Type B pancreatic cell (in vitro differentiated cells): ENCODE measurements around the gene TMTC2. TPM values are rescaled to one million over a fixed set of nuclear protein-coding genes. Genes with fewer than 3 reads are reported as not detected.

ENCODE experiments used
- DNase-seq: peaks from one replicate; pipeline ENCODE4 v3.0.0; 2021; ENCODE audit warnings: mixed read lengths; ENCODE audit not compliant: unreplicated experiment; ENCODE audit errors: extremely low spot score
- H3K27ac Mint-ChIP-seq: 2 replicates; pipeline ENCODE4 v1.8.0; 2021; ENCODE audit warnings: mild to moderate bottlenecking, mixed read lengths
- H3K27me3 Mint-ChIP-seq: 2 replicates; pipeline ENCODE4 v1.8.0; 2021; ENCODE audit warnings: mixed read lengths
- H3K36me3 Mint-ChIP-seq: 2 replicates; pipeline ENCODE4 v1.8.0; 2021; ENCODE audit warnings: mixed read lengths
- H3K4me1 Mint-ChIP-seq: one replicate; pipeline ENCODE4 v1.8.0; 2021; ENCODE audit warnings: mixed read lengths; ENCODE audit not compliant: unreplicated experiment
- H3K4me3 Mint-ChIP-seq: 2 replicates; pipeline ENCODE4 v1.8.0; 2021; ENCODE audit warnings: mild to moderate bottlenecking, mixed read lengths
- H3K9me3 Mint-ChIP-seq: 2 replicates; pipeline ENCODE4 v1.8.0; 2021; ENCODE audit warnings: mixed read lengths
- total RNA-seq: library from RNA; stranded (reverse); gene quantifications from 2 replicates; pipeline ENCODE4 v1.2.1, GENCODE V29; 2021; ENCODE audit warnings: low replicate concordance
- TF ChIP-seq, protein P1 (sequence below): fragments of 200-600 bp; sonication (generic); conservative IDR thresholded peaks from 2 replicates; pipeline ENCODE4 v1.5.0; 2021; ENCODE audit warnings: antibody characterized with exemption, mild to moderate bottlenecking

TMTC2 gene
- total RNA-seq, 1 donor from 2014 or later = 31.0 TPM

DNA sequence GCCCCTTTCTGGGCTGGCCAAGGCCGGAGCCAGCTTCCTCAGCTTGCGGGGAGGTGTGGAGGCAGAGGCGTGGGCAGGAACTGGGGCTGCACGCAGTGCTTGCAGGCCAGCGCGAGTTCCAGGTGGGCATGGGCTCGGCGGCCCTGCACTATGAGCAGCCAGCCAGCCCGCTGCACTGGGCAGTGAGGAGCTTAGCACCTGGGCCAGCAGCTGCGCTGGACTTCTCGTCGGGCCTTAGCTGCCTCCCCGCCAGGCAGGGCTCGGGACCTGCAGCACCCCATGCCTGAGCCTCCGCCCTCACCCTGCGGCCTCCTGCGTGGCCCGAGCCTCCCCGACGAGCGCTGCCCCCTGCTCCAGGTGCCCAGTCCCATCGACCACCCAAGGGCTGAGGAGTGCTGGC is 42.0 kb downstream of the TMTC2 start:
- H3K27me3 Mint-ChIP-seq = no peaks in the 10 kb centered on the region
- H3K4me3 Mint-ChIP-seq = no peak overlapping the region
- TF ChIP-seq, protein P1, sequence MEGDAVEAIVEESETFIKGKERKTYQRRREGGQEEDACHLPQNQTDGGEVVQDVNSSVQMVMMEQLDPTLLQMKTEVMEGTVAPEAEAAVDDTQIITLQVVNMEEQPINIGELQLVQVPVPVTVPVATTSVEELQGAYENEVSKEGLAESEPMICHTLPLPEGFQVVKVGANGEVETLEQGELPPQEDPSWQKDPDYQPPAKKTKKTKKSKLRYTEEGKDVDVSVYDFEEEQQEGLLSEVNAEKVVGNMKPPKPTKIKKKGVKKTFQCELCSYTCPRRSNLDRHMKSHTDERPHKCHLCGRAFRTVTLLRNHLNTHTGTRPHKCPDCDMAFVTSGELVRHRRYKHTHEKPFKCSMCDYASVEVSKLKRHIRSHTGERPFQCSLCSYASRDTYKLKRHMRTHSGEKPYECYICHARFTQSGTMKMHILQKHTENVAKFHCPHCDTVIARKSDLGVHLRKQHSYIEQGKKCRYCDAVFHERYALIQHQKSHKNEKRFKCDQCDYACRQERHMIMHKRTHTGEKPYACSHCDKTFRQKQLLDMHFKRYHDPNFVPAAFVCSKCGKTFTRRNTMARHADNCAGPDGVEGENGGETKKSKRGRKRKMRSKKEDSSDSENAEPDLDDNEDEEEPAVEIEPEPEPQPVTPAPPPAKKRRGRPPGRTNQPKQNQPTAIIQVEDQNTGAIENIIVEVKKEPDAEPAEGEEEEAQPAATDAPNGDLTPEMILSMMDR = no peak
- peaks cover 4% of the 10 kb centered on the region for H3K4me1 Mint-ChIP-seq
- H3K9me3 Mint-ChIP-seq = peaks cover 4% of the 10 kb centered on the region
- DNase-seq = no peak
- no peak overlapping the region for H3K27ac Mint-ChIP-seq
- H3K36me3 Mint-ChIP-seq = peaks cover 26% of the 10 kb centered on the region

DNA sequence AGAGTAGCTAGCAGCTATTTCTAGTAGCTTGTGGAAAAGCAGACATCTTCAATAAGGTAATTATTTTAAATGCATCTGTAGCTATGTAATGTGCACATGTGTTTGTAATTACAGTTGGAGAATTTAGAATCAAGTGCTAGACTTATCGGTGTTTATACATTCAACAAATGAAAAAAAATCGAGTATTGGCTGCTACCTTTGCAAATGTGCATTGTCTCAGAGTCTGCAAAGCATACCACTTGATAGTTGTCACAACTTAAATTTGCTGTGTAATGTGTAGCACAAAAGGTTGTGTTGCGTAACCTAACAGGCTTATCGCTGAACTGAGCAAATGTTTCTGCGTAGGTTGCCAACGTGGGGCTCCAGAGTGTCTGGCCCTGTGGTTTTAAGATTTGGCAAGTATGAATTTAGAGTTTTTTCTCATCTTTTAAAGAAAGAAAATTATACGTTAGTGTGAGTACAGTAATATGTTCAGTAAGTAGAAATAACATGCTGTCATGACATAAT is 44.3 kb downstream of the TMTC2 start:
- Mint-ChIP-seq H3K27me3 (no peaks in the 10 kb centered on the region), H3K36me3 (peaks cover 22% of the 10 kb centered on the region), H3K4me1 (peaks cover 4% of the 10 kb centered on the region), H3K9me3 (peaks cover 4% of the 10 kb centered on the region), H3K27ac (no peak overlapping the region), H3K4me3 (no peak overlapping the region)
- TF ChIP-seq, protein P1 = no peak
- DNase-seq = no peak

DNA sequence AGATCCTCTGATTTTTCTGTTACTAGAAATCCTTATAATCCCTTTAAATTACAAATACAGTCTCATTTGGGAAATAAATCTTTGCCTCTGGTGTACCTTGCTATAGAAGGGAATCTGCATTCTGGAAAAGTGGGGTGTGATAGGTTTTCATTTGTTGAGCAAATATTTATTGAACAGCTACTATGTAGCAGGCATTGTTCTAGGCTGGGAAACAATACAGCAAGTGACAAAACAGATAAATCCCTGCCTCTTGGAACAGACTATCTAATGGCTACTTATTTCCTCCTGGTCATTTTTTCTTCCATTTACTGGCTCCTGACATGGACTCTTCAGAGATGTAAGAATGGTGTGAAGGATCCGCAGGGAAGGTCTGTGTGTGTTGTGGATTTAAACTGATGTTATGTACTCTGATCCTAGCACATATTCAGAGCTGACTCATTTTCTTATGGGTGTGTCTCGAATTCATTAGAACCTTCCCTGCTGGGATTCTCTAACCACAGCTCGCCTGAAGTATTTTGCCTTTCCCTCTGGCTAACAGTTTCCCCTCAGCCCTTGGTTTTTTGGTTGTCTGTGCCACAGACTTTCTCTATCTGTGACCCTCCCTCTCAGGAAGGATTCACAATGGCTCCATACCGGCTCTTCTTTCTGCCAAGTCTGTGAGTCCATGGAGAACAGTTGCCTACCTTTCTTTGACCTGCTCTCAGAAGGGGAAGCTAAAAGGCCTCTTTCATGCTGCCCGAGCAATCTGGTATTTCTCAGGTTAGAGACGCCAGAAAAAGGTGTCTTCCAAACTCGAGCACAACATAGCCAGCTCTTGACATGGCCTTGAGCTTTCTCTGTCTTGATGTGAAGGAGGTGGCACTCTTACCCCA is 53.7 kb downstream of the TMTC2 start:
- no peak for DNase-seq
- peaks cover 12% of the 10 kb centered on the region for H3K4me1 Mint-ChIP-seq
- TF ChIP-seq, protein P1 = no peak
- no peaks in the 10 kb centered on the region for H3K27me3 Mint-ChIP-seq
- H3K4me3 Mint-ChIP-seq = no peak overlapping the region
- H3K36me3 Mint-ChIP-seq = peaks cover 37% of the 10 kb centered on the region
- peaks cover 5% of the 10 kb centered on the region for H3K9me3 Mint-ChIP-seq
- H3K27ac Mint-ChIP-seq = no peak overlapping the region

DNA sequence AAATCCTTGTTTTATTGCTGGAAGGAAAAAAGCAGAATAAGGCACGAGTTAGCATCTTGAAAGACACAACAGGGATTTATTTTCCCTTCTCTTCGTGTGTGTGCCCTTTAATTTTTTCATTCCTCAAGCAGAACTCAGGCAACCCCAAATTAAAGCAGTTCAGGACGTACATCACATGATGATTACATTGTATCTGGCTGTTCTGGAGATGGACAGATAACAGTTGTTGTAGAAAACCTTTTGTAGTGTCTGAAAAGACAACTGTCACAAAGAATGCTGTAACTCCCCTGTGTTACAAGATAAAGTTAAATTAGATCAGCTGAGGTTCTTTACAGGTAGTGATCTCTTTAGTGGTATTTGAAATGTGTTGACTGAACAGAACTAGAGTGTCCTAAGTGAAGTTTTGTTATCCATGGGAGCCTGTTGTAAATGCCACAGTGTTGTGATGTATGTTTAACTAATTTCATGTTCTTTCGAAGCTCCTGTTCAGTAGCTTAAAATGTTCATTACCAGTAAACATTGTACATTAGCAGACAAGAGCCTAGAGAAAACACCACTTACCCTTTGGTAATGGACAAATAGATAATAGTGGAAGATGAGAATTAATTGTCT is 58.5 kb downstream of the TMTC2 start:
- H3K4me3 Mint-ChIP-seq = no peak overlapping the region
- no peak for DNase-seq
- no peaks in the 10 kb centered on the region for H3K27me3 Mint-ChIP-seq
- peaks cover 34% of the 10 kb centered on the region for H3K36me3 Mint-ChIP-seq
- peaks cover 3% of the 10 kb centered on the region for H3K9me3 Mint-ChIP-seq
- TF ChIP-seq, protein P1 = no peak
- H3K4me1 Mint-ChIP-seq = peaks cover 23% of the 10 kb centered on the region
- no peak overlapping the region for H3K27ac Mint-ChIP-seq

DNA sequence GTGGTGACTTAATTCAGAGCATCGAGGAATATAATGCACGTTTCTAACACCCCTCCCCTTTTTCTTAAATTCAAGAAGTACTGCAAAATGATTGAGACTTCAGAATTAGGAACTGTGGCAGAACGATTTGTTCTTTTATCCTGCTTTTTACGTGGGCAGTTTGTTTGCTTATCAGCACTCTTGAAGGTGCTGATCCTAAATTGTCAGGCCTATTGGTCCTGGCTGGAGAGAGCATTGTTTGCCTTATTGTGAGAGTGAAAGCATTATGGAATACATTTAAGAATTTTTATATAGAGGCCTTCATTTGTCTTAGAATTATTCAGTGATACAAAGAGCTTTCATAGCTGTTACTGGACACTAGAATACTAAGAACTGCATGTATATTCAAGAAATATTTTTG is 59.1 kb downstream of the TMTC2 start:
- peaks cover 23% of the 10 kb centered on the region for H3K4me1 Mint-ChIP-seq
- TF ChIP-seq, protein P1 = no peak
- peaks cover 34% of the 10 kb centered on the region for H3K36me3 Mint-ChIP-seq
- H3K27ac Mint-ChIP-seq = no peak overlapping the region
- no peaks in the 10 kb centered on the region for H3K27me3 Mint-ChIP-seq
- no peak overlapping the region for H3K4me3 Mint-ChIP-seq
- DNase-seq = no peak
- no peaks in the 10 kb centered on the region for H3K9me3 Mint-ChIP-seq
